Measurements from ENCODE around the gene GPC3.
"Not testable (repeated sequence)": the region's sequence is repeated elsewhere in the genome, so short reads cannot be mapped to it uniquely, and the experiment has no call there.

GPC3 gene

DNA sequence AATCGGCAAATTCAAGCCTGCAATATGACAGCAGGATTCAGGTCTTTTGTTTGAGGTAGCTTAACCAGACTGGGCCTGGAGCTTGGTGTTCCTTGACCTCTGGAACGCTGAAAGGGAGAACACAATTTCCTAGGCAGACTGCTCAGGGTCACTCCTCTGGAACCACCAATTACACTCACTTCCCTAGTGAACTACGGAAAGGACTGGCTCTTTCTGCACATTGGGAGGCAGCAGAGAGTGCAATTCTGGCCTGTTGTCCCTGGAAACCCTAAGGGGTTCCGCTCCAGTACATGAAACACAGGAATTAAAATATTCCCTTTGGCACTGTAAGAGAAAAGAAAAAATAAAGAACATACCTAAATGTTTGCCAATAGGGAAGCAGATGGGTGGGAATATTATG is 58.6 kb downstream of the GPC3 start:
- no peak for DNase-seq (ENCODE audit: low read depth)

GRCh38 chrX:133926099-133926498 is 59.3 kb downstream of the GPC3 start:
- no peak for DNase-seq (ENCODE audit: low read depth)

DNA sequence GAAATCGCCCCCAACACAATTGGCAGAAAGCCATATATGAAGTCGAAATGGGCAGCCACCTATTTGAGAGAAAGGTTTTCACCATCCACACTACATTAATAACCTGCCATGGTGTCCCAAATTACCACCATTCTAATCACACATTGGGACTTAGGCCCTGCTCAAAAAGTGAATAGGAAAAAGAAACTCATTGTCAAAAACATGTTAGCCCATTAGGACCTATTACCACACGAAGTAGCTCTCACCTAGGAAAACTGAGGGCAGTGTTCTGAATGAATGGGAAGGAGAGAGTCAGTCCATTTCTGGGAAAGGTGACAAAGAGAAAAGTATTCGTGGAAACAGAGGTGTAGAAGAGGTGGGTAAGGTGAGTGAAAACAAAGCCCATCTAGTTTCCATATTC is 60.8 kb downstream of the GPC3 start:
- no peak for DNase-seq (ENCODE audit: low read depth)

DNA sequence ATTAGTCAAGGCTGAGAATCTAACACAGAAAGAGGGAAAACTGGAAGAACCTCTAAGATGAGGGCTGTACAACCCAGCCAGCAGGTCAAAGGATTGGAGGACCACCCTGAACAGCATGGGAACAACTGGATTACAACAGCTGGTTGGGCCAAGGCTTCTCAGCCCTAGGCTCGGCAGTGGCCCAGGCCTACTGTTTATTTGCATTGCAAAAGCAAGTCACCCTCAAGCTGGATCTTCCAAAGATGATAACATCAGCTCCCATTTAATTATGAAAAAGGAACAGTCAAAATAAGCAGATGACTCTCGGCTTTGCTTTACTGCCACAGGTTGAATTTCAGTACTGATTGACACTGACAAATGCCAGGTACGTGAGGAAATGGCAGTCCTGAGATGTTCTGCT is 61.8 kb downstream of the GPC3 start:
- DNase-seq (ENCODE audit: low read depth): no peak

GRCh38 chrX:133923113-133923512 is 62.3 kb downstream of the GPC3 start:
- no peak for DNase-seq (ENCODE audit: low read depth)

DNA sequence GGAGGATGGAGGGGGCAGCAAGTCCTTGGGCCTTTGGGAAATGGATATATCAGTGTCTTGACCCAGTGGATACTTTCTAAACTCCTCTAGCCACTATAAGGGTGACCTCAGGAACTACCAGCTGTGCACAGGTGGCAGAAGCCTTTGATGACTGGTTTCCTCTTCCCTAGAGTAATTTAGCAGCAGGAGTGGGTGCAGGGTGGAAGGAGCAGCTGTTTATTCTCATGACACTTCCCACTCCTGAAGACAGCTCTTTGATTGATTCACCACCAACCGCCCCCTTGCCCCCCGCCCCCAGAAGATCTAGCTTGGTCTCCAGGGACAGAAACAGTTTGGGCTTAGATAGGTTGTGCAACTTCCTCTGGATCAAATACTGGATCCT is 63.0 kb downstream of the GPC3 start:
- no peak for DNase-seq (ENCODE audit: low read depth)

GRCh38 chrX:133921764-133922389 is 63.5 kb downstream of the GPC3 start:
- DNase-seq (ENCODE audit: low read depth): no peak

GRCh38 chrX:133921086-133921485 is 64.3 kb downstream of the GPC3 start:
- DNase-seq (ENCODE audit: low read depth): no peak

DNA sequence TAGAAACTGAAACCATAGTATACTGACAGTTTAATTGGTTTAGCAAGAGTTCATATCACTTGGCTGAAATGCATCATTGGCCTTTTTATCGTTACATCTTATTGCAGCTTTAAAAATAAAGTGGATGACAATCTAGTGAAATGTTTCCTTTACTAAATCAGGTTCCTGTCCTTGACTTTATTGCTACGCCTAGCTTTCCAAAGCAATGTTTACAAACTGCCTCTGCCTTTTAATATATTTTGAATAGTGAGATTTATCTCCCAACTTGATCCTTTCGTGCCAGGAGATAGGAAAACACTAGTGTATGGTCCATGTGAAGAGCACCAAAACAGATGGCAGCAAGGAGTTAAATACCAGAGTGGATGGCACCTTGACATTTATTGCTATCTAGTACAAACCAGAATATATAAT is 67.0 kb downstream of the GPC3 start:
- DNase-seq (ENCODE audit: low read depth): no peak

- no peak for DNase-seq (ENCODE audit: low read depth)
Measured at GRCh38 chrX:133916984-133917722, 68.2 kb downstream of the GPC3 start.

DNA sequence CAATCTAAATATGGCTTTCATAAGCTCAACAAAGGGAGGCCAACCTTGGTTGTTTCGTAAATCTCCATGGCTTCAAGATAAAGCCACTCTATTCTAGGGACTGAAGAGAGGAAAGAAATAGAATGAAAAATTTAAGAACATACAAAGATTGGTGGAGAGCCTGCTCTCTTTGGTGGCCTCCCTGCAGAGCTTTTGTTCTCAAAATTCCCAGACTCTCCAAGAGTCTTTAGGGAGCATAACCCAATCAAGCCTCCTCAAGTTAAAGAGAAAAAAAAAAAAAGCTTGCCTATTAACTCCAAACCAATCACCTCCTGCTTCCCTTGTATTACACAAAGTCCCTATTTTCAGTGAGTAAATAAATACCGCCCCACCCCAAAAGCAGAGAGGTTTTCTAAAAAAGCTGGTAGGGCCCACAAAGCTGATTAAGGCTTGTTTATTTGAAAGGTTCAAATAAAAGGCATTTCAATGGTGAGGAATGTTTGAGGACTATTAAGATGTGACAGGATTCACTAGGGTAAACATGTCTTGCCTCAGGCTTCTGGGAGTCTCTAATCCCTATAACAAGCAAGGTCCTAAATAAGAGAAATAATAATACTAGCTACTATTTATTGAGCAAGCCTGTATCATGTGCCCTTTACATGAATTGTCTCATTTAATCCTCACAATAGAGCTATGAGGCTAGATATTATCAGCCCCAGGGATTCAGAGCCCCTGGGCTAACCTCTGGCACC is 71.6 kb downstream of the GPC3 start:
- no peak for DNase-seq (ENCODE audit: low read depth)

DNA sequence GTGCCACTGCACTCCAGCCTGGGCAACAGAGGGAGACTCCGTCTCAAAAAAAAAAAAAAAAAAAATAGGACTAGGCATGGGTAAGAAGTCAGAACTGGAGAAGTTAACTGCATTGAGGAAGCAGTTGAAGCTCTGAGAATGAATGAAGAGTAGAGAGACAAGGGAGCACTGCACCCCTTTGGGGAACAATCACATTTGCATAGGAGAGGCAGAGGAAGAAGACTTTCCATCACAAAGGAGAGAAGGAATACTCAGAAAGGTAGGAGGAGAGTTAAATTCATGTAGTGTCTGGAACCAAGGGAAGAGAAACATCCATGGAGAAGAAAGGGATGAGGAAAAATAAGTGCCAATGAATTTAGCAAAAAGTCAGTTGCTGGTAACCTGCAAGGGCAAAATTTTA is 72.4 kb downstream of the GPC3 start:
- no peak for DNase-seq (ENCODE audit: low read depth)

- no peak for DNase-seq (ENCODE audit: low read depth)
Measured at GRCh38 chrX:133911825-133912495, 73.4 kb downstream of the GPC3 start.

- no peak for DNase-seq (ENCODE audit: low read depth)
Measured at GRCh38 chrX:133910539-133910938, 74.9 kb downstream of the GPC3 start.

GRCh38 chrX:133909888-133910287 is 75.5 kb downstream of the GPC3 start:
- no peak for DNase-seq (ENCODE audit: low read depth)

DNA sequence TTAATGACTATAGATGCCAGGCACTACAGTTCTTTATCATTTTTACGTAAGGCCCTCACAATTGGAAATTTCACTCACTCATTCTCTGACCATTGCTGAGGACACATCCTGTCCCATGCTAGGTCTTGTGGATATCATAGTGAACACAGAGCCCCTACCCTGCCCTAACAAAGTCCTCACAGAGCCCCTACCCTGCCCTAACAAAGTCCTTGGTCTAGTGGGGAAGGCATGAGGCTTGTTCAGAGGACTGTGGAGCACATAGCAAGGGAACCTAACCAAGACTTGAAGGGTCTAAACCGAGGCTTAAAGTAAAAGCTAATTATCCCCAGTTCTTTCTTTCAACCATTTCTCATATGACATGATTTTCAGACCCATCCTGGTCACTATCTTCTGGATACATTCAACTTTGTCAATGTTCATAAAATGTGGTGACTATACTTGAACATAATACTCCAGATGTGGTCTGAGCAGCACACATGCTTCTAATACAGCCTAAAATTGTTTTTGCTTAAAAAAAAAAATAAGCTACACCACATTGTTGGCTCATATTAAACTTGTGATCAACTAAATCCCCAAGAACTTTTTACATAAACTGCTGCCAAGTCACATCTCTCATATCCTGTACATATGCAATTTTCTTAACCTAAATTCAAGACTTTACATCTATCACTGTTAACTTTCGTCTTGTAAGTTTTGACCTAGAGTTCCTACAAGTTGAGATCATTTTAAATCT is 77.0 kb downstream of the GPC3 start:
- DNase-seq (ENCODE audit: low read depth): no peak

GRCh38 chrX:133907606-133908005 is 77.8 kb downstream of the GPC3 start:
- no peak for DNase-seq (ENCODE audit: low read depth)

DNA sequence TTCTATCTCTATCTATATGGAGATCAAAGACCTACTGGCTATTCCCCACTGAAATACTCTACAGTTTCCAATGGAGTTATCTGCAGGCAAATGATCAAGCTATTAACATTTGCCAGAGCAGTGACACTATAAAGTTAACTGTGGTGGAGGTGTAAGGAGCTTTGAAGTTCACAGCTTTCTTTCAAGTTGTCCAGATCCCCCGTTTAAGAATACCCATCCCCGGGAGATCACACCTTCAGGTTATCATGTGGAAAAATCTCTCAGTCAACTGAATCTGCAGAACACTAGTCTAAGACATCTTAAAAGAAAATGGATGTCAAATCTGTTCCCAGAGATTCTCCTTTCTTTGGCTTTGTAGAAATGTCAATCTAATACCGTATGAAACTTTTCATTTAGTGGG is 80.1 kb downstream of the GPC3 start:
- DNase-seq (ENCODE audit: low read depth): no peak

DNA sequence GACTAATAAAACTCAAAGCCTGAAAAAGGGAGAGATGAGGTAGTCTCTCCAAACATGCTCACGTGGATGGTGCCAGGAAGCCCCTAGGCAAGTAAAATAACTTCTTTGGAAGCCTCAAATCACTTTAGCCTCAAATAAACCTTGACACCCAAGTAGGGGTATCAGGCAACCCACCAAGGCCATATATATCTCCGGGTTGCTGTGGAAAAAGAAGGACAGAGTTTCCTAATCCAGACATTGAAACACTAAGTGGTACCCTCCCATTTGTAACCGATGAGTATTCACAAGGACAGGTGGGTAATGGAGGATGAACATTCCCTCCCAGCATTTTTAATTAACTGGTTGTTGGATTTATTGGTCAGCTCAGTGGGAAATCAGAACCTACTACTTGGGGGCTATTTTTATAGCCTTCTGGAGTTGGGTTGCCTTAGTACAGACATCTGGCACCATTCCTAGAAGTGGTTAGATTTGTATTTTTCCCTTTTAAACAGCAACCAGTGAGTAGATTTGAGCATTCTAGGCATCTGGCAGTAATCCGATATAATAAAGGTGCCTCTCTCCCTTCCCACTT is 87.7 kb downstream of the GPC3 start:
- no peak for DNase-seq (ENCODE audit: low read depth)

- DNase-seq (ENCODE audit: low read depth): no peak
Measured at GRCh38 chrX:133892337-133892736, 93.1 kb downstream of the GPC3 start.

- DNase-seq (ENCODE audit: low read depth): no peak
Measured at GRCh38 chrX:133888984-133889383, 96.4 kb downstream of the GPC3 start.

DNA sequence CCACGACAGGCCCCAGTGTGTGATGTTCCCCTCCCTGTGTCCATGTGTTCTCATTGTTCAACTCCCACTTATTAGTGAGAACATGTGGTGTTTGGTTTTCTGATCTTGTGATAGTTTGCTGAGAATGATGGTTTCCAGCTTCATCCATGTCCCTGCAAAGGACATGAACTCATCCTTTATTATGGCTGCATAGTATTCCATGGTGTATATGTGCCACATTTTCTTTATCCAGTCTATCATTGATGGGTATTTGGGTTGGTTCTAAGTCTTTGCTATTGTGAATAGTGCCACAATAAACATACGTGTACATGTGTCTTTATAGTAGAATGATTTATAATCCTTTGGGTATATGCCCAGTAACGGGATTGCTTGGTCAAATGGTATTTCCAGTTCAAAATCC is 97.3 kb downstream of the GPC3 start:
- not testable (repeated sequence) for DNase-seq (ENCODE audit: low read depth)
